ENCODE data around the gene AATK. TPM values are rescaled to one million over a fixed set of nuclear protein-coding genes. Genes with fewer than 3 reads are reported as not detected.
"Not testable (repeated sequence)": the region's sequence is repeated elsewhere in the genome, so short reads cannot be mapped to it uniquely, and the experiment has no call there.

The AATK gene
- total RNA-seq, 6 donors from 2014 or later, result 39.2 to 144 (median 92.2) TPM

DNA sequence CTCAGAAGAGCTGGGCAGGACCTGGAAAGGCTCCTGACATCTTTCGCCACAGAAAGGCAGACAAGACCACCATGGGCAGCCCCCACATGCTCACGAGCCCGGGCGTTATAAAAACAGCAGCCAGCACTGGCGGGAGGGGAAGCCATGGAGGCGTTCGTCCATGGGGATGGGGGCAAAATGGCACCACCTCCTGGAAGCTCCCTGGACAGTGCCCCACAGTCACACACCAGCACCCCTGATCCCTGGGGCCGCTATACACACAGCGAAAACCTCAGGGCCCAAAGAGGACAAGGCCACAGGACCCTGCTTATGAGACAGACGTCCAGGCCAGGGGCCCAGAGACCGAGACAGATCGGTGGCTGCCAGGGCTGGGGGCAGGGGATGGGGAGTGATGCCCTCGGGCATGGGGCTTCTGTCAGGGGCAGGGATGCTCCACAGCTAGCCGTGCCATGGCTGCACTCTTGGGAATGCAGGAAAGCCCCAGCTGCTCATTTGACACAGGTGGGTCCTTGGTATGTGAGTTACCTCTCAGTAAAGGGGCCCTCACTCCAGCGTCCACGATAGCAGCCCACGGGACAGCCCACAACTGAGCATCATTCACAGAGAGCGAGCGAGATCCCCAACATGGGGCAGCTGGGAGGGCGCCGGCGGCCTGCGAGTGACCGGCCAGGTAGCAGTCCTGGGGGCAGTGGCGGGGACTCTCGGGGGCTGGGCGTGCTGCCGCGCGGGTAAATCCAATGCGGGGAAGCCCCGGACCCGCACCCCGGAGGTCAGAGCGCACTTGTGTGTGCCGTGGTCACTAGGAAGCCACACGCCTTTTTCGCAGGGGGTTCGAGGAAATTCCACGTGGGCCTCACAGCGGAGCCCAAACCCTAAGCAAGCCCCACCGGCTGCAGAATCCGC, 7.1 kb downstream of the AATK start:
- H3K9me3 ChIP-seq, result no peaks in the 10 kb centered on the region
- peak overlapping the region in 1 of 4 donors; percentile 92 for H3K27ac ChIP-seq
- WGBS, 2 donors, result 91 to 93% methylated on average over 22 to 43 of the region's 43 CpGs
- DNase-seq (peak in 1 of 2 donors; percentile 70), ATAC-seq (ENCODE audit: low FRiP score in 2 of 2) (no peak)
- peak overlapping the region in 3 of 4 donors; percentile 42 to 60 (median 45) for H3K4me3 ChIP-seq
- no peaks in the 10 kb centered on the region for H3K36me3 ChIP-seq
- H3K27me3 ChIP-seq, result no peaks in the 10 kb centered on the region
- TF ChIP-seq POLR2A (IDR thresholded peaks at IDR 0.05), result no peak
- peaks cover 9 to 25% (median 16%) of the 10 kb centered on the region in 4 donors for H3K4me1 ChIP-seq

- no peak for ATAC-seq (ENCODE audit: low FRiP score in 2 of 2)
- Histone ChIP-seq H3K27me3 (no peaks in the 10 kb centered on the region), H3K4me1 (peaks cover 9 to 25% (median 16%) of the 10 kb centered on the region in 4 donors), H3K4me3 (no peak overlapping the region), H3K36me3 (no peaks in the 10 kb centered on the region), H3K9me3 (no peaks in the 10 kb centered on the region), H3K27ac (no peak overlapping the region)
- WGBS, 2 donors, result 89 to 90% methylated on average over 16 to 39 of the region's 39 CpGs
- peak in 1 of 2 donors; percentile 78 for DNase-seq
- TF ChIP-seq, protein P1, sequence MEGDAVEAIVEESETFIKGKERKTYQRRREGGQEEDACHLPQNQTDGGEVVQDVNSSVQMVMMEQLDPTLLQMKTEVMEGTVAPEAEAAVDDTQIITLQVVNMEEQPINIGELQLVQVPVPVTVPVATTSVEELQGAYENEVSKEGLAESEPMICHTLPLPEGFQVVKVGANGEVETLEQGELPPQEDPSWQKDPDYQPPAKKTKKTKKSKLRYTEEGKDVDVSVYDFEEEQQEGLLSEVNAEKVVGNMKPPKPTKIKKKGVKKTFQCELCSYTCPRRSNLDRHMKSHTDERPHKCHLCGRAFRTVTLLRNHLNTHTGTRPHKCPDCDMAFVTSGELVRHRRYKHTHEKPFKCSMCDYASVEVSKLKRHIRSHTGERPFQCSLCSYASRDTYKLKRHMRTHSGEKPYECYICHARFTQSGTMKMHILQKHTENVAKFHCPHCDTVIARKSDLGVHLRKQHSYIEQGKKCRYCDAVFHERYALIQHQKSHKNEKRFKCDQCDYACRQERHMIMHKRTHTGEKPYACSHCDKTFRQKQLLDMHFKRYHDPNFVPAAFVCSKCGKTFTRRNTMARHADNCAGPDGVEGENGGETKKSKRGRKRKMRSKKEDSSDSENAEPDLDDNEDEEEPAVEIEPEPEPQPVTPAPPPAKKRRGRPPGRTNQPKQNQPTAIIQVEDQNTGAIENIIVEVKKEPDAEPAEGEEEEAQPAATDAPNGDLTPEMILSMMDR (IDR thresholded peaks at IDR 0.05), result no peak
- TF ChIP-seq POLR2A (IDR thresholded peaks at IDR 0.05) (no peak), POLR2AphosphoS5 (IDR thresholded peaks at IDR 0.05) (no peak), EP300 (IDR thresholded peaks at IDR 0.05) (no peak)
Measured at GRCh38 chr17:81157848-81158687, 8.0 kb downstream of the AATK start.

GRCh38 chr17:81156866-81157805, 8.9 kb downstream of the AATK start:
- Histone ChIP-seq H3K27me3 (no peaks in the 10 kb centered on the region), H3K36me3 (no peaks in the 10 kb centered on the region), H3K4me1 (peaks cover 9 to 25% (median 16%) of the 10 kb centered on the region in 4 donors), H3K27ac (no peak overlapping the region), H3K4me3 (no peak overlapping the region), H3K9me3 (no peaks in the 10 kb centered on the region)
- 87 to 94% methylated on average over 24 to 37 of the region's 38 CpGs for WGBS, 2 donors
- TF ChIP-seq EP300 (IDR thresholded peaks at IDR 0.05) (no peak), POLR2AphosphoS5 (IDR thresholded peaks at IDR 0.05) (no peak), POLR2A (IDR thresholded peaks at IDR 0.05) (no peak)
- TF ChIP-seq, protein P1 (IDR thresholded peaks at IDR 0.05), result no peak
- DNase-seq (peak in 1 of 2 donors; percentile 77), ATAC-seq (ENCODE audit: low FRiP score in 2 of 2) (no peak)

- peak in 1 of 2 donors; percentile 50 for DNase-seq
Measured at GRCh38 chr17:81154961-81155360, 11.1 kb downstream of the AATK start.

GRCh38 chr17:81154016-81154415, 12.0 kb downstream of the AATK start:
- H3K4me3 ChIP-seq; H3K9me3 ChIP-seq; H3K27me3 ChIP-seq; H3K36me3 ChIP-seq; DNase-seq; ATAC-seq (ENCODE audit: low FRiP score in 2 of 2): not testable (repeated sequence)
- WGBS, 2 donors, result 90 to 91% methylated on average over 9 of the region's 9 CpGs
- H3K4me1 ChIP-seq, result peaks cover 9 to 18% (median 15%) of the 10 kb centered on the region in 4 donors
- H3K27ac ChIP-seq, result peak overlapping the region in 1 of 4 donors; percentile 52

More at GRCh38 chr17:81154961-81155360, 11.1 kb downstream of the AATK start:
- Histone ChIP-seq H3K9me3 (no peaks in the 10 kb centered on the region), H3K27ac (no peak overlapping the region), H3K4me3 (no peak overlapping the region), H3K36me3 (no peaks in the 10 kb centered on the region), H3K27me3 (no peaks in the 10 kb centered on the region), H3K4me1 (peaks cover 12 to 22% (median 16%) of the 10 kb centered on the region in 4 donors)
- no peak for ATAC-seq (ENCODE audit: low FRiP score in 2 of 2)
- 89% methylated on average over 18 of the region's 18 CpGs for WGBS, 2 donors
- TF ChIP-seq POLR2AphosphoS5 (IDR thresholded peaks at IDR 0.05), result peak in 1 of 2 donors; percentile 39
- TF ChIP-seq POLR2A (IDR thresholded peaks at IDR 0.05), result no peak
- TF ChIP-seq, protein P1 (IDR thresholded peaks at IDR 0.05), result no peak
- TF ChIP-seq EP300 (IDR thresholded peaks at IDR 0.05), result peak in 1 of 4 donors; percentile 43

Measured in upper lobe of left lung (tissue), 6 donors.